ENCODE results near the gene ADCY3. TPM values are rescaled to one million over a fixed set of nuclear protein-coding genes. Genes with fewer than 3 reads are reported as not detected.

ADCY3 gene
- total and polyA plus RNA-seq, 2 donors from 2014 or later, result 21.1 to 44.6 TPM

DNA sequence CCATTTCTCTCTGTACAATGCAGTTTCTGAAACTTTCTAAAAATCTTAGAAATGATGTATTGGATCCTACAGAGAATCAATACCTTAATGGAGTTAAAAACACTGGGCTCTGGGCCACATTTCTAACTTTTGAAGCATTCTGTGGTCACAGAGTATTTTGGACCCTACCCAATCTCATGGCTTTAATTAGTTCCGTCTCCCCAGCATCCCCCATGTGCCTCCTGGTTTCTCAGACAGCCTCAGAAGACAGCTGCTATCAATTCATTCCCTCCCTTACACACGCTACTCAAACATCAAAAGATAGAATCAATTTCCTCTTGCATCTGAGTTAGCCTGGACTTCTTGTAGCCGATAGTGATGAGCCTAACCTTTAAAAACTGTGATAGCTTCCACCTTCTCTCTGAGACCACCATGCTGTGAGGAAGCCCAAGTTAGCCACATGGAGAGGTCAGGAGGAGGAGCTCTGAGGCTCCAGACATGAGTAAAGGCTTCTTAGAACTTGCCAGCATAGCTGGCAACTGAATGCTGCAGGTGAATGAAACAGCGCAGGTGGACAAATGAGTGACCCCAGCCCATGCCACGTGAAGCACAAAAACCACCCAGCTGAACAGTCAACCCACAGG is 10.4 kb downstream of the ADCY3 start:
- FAIRE-seq, result no peak
- no peaks in the 10 kb centered on the region for H3K4me1 ChIP-seq (ENCODE audit: control insufficient read depth in 2 of 3, insufficient read depth in 2 of 3, low read depth in 1 of 3, low read length in 3 of 3)
- H3K27me3 ChIP-seq (ENCODE audit: control insufficient read depth, insufficient read depth, low read length), result no peaks in the 10 kb centered on the region
- peaks cover 0 to 3% (median 0%) of the 10 kb centered on the region in 3 donors for H3K9me3 ChIP-seq (ENCODE audit: control insufficient read depth in 2 of 3, insufficient read depth in 1 of 3, low read length in 3 of 3)
- H3K4me3 ChIP-seq (ENCODE audit: low read length in 3 of 3), result no peak overlapping the region
- TF ChIP-seq, protein P1, sequence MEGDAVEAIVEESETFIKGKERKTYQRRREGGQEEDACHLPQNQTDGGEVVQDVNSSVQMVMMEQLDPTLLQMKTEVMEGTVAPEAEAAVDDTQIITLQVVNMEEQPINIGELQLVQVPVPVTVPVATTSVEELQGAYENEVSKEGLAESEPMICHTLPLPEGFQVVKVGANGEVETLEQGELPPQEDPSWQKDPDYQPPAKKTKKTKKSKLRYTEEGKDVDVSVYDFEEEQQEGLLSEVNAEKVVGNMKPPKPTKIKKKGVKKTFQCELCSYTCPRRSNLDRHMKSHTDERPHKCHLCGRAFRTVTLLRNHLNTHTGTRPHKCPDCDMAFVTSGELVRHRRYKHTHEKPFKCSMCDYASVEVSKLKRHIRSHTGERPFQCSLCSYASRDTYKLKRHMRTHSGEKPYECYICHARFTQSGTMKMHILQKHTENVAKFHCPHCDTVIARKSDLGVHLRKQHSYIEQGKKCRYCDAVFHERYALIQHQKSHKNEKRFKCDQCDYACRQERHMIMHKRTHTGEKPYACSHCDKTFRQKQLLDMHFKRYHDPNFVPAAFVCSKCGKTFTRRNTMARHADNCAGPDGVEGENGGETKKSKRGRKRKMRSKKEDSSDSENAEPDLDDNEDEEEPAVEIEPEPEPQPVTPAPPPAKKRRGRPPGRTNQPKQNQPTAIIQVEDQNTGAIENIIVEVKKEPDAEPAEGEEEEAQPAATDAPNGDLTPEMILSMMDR (IDR thresholded peaks at IDR 0.05; ENCODE audit: borderline replicate concordance, extremely low read depth, insufficient read depth), result no peak
- no peak overlapping the region for H3K27ac ChIP-seq (ENCODE audit: low read depth in 2 of 2, low read length in 2 of 2)
- no peak overlapping the region for H3K9ac ChIP-seq (ENCODE audit: low read length in 3 of 3)
- intact Hi-C loops (cut with DNase I), result no loop called here
- no peaks in the 10 kb centered on the region for H3K36me3 ChIP-seq (ENCODE audit: control insufficient read depth in 2 of 3, insufficient read depth in 3 of 3, low read length in 3 of 3)
- no peak for DNase-seq

DNA sequence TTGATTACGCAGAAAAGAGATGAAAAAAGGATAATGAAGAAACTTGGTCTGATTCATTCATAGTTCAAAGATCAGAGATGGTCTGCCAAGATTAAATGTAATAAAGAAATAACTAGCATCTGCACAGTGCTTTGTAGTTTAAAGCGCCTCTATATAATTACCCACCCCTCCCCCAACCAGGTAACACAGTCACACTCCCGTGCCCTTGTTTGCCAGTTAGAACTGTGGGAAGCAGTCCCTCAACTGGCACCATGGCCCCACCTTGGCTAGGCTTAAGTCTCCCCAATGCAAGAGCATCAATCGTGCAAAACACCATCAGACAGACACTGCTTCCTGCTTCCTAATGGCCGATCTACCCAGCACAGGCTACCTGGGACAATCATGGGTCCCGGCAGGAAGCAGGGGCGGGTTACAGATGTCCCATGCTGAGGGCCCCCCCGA is 11.6 kb downstream of the ADCY3 start:
- no peaks in the 10 kb centered on the region for H3K4me1 ChIP-seq (ENCODE audit: control insufficient read depth in 2 of 3, insufficient read depth in 2 of 3, low read depth in 1 of 3, low read length in 3 of 3)
- H3K4me3 ChIP-seq (ENCODE audit: low read length in 3 of 3), result no peak overlapping the region
- TF ChIP-seq, protein P1 (IDR thresholded peaks at IDR 0.05; ENCODE audit: borderline replicate concordance, extremely low read depth, insufficient read depth), result no peak
- peaks cover 0 to 3% (median 0%) of the 10 kb centered on the region in 3 donors for H3K9me3 ChIP-seq (ENCODE audit: control insufficient read depth in 2 of 3, insufficient read depth in 1 of 3, low read length in 3 of 3)
- intact Hi-C loops (cut with DNase I), result no loop called here
- peak in 1 of 5 donors; percentile 13 for DNase-seq
- no peaks in the 10 kb centered on the region for H3K27me3 ChIP-seq (ENCODE audit: control insufficient read depth, insufficient read depth, low read length)
- no peak for FAIRE-seq
- H3K9ac ChIP-seq (ENCODE audit: low read length in 3 of 3), result no peak overlapping the region
- no peak overlapping the region for H3K27ac ChIP-seq (ENCODE audit: low read depth in 2 of 2, low read length in 2 of 2)
- no peaks in the 10 kb centered on the region for H3K36me3 ChIP-seq (ENCODE audit: control insufficient read depth in 2 of 3, insufficient read depth in 3 of 3, low read length in 3 of 3)

DNA sequence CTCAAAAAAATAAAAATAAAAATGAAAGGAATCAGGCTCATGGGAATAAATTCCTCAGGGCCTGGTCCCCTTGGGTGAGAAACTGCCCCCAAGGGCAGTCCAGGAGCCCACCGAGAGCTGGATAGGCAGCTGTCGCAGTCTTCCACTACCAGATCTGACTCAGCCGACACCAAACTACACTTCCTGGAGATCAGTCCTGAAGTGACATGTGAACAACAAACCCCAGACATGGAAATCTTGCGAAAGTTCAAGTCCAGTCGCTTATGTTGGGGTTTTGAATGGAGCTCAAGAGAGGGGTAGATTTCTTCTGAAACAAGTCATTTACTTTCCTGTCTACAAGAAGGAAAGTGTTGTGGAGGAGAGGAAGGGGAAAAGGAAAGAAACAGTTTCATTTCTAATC is 12.9 kb downstream of the ADCY3 start:
- H3K9me3 ChIP-seq (ENCODE audit: control insufficient read depth in 2 of 3, insufficient read depth in 1 of 3, low read length in 3 of 3), result peaks cover 0 to 3% (median 0%) of the 10 kb centered on the region in 3 donors
- intact Hi-C loops (cut with DNase I), result no loop called here
- no peaks in the 10 kb centered on the region for H3K4me1 ChIP-seq (ENCODE audit: control insufficient read depth in 2 of 3, insufficient read depth in 2 of 3, low read depth in 1 of 3, low read length in 3 of 3)
- no peak overlapping the region for H3K9ac ChIP-seq (ENCODE audit: low read length in 3 of 3)
- TF ChIP-seq, protein P1 (IDR thresholded peaks at IDR 0.05; ENCODE audit: borderline replicate concordance, extremely low read depth, insufficient read depth), result no peak
- no peak overlapping the region for H3K4me3 ChIP-seq (ENCODE audit: low read length in 3 of 3)
- DNase-seq (peak in 1 of 5 donors; percentile 25), FAIRE-seq (no peak)
- no peaks in the 10 kb centered on the region for H3K27me3 ChIP-seq (ENCODE audit: control insufficient read depth, insufficient read depth, low read length)
- H3K36me3 ChIP-seq (ENCODE audit: control insufficient read depth in 2 of 3, insufficient read depth in 3 of 3, low read length in 3 of 3), result no peaks in the 10 kb centered on the region
- no peak overlapping the region for H3K27ac ChIP-seq (ENCODE audit: low read depth in 2 of 2, low read length in 2 of 2)
